GM18498 (cell line): Measurements from ENCODE around the gene ERP44.
"Not testable (repeated sequence)": the region's sequence is repeated elsewhere in the genome, so short reads cannot be mapped to it uniquely, and the experiment has no call there.

Experiments used
- ATAC-seq: cut with Tn5 transposase; IDR thresholded peaks from one replicate; pipeline ENCODE4 v1.9.1; 2021; ENCODE audit warnings: mild to moderate bottlenecking, moderate library complexity; ENCODE audit not compliant: unreplicated experiment

Gene ERP44

DNA sequence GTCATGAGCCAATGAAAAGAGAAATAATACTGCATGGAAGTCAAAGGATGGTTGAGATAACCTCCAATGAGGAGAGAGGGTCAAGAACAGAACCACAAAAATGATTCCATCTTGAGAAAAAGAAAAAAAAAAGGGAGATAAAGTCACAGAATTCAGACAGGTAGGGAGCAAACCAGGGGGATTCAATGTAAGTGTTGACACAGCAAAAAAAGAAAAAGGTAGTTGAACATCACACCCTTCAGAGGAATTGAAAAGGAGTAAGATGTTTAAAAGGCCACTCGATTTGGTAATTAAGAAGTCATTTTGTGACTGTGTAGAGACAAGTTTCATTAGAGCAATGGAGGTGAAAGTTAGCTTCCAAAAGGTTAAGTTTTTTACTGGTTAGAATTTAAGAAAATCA is 79.3 kb downstream of the ERP44 start:
- no peak for ATAC-seq

DNA sequence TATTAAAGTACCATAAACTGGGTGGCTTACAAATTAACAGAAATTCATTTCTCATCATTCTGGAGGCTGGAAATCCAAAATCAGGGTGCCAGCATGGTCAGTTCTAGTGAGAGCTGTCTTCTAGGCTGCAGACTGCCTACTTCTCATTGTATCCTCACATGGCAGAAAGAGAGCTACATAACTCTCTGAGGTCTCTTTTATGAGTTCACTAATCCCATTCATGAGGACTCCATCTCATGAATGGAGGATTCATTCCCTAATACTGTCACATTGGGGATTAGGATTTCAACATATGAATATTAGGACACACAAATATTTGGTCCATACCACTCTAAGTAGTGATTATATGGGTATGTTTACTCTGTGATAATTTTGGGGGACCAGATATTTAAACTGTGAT is 84.0 kb downstream of the ERP44 start:
- no peak for ATAC-seq

DNA sequence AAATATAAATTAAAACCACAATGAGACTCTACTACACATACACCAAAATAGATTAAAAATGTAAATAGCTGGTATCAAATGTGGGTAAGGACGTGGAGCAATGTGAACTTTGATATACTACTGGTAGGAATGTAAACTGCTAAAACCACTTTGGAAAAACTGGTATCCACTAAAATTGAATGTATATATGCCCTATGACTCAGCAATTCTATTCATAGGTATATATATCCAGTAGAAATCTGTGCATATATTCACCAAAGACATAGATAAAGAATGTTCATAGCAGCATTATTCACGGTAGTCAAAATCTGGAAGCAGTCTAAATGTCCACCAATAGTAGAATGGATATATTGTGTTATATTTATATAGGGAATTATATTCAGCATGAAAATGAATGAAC is 85.2 kb downstream of the ERP44 start:
- no peak for ATAC-seq

DNA sequence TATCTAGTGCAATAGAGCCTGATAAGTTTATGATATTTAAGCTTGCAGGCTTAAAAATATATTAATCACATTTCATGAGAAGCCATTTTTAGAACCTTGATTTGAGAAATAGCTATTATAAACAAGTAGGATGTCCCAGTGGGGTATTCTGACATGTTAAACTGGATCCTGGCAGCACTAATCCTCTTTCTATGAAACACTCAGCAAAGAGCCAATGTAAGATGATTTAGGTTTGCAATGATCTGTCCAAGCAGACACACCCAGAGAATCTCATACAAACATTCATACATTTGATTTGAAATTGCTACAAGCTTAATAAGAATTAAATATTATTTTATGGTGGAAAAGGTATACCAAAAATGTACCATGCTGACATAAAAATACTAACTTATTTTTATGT is 86.5 kb downstream of the ERP44 start:
- no peak for ATAC-seq

DNA sequence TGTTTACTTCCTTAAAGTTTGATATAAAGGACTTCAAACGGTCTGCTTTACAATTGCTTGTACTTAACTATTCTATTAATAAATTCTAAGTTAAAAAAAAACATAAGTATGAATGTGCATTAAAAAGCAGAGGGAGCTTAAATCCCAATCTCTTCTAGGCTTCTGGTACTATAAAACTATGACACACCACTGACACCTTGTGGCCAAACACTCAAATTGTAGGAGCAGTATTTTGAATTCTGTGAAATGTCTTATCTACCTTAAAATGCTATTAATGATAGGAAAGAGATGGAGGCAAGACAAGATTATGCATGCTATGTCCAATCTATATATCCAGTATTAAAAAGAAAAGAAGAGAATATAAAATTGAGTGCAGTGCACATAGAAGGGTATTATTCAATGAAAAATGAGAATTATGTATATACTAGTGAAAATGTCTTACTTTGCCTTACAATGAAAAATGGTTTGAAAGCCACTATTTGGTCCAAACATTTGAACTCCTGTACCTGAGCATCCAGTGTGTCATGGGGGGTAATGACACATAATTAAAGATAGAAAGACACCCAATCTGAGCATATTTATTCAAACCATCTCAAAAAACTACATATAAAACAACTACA is 87.6 kb downstream of the ERP44 start:
- no peak for ATAC-seq

DNA sequence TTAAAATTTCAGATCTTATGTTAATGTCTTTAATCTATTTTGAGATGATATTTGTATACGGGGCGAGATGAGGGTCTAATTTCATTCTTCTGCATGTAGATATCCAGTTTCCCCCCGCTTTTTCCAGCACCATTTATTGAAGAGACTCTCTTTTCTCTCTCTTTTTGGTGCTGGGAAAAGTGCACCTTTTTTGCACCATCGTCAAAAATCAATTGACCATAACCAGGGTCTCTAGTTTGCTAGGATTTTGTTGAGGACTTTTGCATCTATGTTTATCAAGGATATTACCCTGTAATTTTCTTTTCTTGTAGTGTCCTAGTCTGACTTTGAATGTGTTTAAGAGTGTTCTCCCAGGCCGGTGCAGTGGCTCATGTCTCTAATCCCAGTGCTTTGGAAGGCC is 99.0 kb downstream of the ERP44 start:
- ATAC-seq, result no peak

DNA sequence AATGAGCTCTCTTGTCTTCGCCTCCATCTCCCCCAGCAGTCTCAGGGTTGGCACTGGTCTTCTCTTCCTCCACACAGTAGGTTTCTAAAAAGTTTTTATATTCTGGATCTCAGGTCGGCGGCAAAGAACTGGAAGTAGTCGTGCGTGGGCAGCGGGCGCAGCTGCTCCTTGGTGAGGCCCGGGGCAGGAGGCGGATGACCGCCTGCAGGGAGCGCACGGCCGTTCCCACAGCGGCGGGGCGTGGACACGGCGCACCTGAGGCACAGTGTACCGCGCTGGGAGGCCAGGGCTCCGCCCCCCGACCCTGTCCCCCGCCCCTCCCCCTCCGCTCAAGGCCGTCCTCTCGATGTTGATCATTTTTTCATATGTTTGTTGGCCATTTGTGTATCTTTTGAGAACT is 99.9 kb downstream of the ERP44 start:
- no peak for ATAC-seq

DNA sequence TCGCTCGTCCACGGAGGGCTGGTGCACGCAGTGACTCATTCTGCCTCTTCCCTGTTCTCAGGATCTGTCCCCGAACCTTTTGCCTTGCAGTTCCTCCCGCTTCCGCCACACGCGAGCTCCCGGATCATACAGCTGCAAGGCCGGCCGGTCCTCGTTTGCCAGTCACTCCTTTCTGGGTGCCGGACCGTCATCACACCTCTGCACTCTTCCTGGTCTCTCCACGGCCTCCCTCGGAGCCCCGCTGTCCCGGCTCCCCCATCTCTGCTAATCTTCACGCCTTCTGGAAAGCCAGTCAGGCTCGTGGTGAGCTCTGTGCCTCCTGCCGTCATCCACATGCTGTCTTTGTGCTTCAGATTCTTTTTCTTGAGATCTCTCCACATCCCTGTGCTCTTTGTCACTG is 100.5 kb downstream of the ERP44 start:
- ATAC-seq, result no peak

DNA sequence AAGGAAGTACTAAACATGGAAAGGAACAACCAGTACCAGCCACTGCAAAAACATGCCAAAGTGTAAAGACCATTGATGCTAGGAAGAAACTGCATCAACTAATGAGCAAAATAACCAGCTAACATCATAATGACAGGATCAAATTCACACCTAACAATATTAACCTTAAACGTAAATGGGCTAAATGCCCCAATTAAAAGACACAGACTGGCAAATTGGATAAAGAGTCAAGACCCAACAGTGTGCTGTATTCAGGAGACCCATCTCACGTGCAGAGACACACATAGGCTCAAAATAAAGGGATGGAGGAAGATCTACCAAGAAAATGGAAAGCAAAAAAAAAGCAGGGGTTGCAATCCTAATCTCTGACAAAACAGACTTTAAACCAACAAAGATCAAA is 108.3 kb downstream of the ERP44 start:
- not testable (repeated sequence) for ATAC-seq

DNA sequence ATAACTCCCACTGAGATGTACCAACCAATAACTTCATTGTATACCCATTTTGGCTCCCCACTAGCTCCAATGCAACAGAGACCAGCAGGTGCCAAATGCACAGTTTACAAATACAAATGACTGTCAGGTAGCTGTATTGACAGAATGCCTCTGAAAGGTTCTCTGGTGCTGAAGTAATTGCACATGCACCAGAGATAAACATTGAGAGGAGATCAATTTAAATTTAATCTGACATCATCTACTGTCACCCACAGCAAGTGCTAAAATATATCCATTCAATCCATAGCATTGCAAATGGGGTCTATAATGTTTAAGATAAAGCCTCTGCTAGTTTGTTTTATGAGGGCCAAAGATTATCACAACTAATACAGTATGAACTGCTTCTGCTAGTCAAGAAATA is 112.2 kb downstream of the ERP44 start:
- ATAC-seq, result no peak

DNA sequence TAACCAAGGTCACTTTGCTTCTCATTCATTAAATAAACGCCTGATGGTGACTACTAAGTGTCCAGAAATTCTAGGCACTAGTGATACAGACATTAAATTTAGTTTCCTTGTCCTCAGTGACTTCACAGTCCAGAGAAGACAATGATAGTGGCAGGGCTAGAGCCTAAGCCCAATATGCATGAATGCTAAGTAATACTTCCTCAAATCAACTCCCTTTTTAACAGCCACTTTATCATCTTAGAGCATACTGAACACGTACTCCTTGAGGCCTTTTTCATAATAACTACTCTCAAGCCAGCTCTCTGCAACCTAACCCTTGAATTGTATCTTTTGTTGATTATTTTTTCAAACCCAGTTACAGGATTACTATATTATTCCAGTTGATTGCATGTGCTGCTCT is 118.2 kb downstream of the ERP44 start:
- no peak for ATAC-seq

DNA sequence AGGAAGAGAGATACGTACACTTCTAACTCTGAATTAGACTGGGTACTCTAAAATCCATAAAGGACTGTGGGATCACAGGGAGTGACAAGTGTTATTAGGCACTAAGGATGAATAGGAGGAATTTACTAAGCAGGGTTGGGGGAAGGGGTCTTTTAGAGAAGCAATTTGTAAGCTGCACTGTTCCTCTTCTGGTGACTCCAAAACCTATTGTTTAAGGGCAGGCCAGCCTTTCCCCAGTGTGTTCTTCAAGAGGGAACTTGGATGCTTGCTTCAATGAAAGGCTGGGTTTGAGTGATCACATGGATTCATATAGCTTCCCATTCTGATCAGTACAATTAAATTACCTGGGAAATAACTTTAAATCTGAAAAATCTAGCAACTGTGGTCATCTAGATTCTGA is 120.6 kb downstream of the ERP44 start:
- ATAC-seq, result no peak

DNA sequence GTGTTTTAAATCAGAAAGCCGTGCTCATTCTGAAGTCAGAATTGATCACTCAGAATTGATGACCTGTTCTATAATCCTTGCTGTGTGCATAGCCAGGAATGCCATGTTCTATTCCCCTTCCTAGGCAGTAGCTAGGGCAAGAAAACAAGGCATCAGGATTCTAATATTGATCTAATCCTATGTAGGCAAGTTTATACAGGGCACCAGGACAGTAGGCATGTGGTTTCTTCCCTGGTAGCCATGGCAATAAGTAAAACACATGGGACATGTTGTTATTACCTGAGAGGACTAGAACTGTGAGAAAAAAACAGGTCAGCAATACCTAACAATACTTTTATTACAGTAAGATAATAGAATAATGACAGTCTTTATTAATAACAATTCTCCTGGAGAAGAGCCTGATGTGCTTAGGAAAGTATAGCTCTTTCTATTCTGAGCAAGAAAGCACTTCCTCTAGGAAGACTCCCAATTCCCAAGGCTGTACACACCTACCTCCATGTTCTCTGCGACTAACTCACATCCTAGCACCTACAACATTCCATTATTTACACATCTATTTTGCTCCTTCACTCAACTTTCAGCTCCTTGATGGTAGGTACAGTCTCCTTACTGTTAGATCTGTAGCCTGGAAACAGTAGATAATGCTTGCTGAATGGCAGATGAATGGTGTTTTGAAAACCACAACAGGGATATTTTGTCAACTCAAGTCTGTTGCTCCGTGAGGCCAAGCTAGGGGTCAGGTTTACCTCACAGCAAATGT is 121.6 kb downstream of the ERP44 start:
- ATAC-seq, result no peak

DNA sequence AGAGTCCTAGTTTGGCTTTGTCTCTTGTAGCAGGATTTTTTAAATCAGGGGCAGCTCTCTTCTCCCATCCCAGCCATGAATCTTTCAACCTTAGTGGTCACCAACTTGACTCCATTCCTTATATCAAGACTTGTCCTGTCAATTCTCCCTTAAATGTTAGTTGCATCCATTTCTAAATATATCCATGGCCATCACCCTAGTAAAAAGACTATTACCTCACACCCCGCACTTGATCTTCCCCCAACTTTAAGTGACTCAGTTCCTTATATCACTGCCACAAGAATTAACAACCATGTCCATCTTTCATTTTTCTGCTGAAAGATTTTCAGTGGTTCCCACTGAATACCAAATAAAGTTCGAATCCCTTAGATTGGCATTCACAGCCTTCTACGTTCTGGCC is 125.3 kb downstream of the ERP44 start:
- ATAC-seq, result no peak

DNA sequence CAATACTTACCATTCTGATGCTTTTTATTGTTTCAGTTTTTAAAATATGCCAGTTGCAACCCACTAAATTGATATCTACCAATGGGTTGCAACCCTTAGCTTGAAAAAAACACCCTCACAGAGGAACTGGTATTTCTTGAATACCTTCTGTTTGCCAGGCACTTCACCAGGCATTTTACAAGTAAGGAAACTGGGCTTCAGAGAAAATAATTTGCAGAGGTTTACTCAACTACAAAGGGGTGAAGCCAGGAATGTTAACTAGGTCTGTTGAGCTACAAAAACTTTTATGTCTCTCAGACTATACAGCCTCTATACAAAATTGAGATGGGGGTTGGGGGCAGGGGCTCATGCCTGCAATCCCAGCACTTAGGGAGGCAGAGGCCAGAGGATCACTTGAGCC is 127.4 kb downstream of the ERP44 start:
- no peak for ATAC-seq

DNA sequence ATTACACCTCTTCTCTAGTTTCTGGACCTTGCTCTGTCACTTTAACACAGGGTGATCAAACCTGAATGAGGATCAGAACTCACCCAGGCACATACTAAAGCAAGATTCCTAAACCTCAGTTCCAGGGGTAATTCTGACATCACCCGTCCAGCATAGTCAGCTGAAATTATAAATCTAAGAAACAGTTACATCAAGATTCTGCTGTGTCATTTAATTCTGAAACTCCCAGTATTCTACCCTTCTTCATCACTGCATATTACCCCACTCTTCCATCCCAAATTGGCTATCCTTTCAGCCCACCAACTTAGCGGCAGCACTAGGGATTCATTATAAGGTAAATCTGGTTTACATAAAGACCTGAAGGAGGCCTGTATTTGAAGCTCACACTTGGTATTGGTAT is 128.3 kb downstream of the ERP44 start:
- ATAC-seq, result no peak

DNA sequence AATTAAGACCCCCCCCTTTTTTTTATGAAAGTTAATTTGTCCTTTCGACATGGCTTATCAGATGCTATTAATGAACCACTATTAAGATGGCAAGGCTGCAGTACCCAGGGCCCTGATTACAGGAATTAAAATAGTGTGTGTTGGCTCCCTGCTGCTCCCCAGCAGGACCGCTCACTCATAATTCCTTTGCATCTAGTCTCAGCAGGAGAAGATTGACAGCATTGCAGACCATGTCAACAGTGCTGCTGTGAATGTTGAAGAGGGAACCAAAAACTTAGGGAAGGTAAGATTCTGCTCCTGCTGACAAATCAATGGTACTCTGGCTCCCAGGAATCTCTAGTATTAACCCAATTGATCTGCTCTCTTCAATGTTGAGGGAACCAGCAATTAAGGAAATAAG is 131.3 kb downstream of the ERP44 start:
- no peak for ATAC-seq

DNA sequence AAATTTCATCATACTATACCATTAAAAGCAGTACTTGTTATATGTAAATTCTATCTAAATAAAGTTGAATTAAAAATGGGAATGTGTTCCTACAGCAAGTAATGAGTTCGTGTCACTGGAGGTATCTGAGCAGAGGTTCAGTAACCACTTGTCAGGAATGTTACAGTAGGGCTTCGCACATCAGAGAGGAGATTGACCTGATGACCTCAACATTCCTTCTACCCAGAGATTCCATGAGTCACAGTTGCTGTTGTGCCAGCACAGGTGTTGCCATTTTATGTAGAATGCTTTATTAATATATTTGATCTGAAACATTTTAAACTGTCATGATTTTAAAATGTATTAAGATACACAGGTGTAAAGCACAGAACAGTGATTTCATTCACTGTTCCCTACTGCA is 132.1 kb downstream of the ERP44 start:
- ATAC-seq, result no peak

DNA sequence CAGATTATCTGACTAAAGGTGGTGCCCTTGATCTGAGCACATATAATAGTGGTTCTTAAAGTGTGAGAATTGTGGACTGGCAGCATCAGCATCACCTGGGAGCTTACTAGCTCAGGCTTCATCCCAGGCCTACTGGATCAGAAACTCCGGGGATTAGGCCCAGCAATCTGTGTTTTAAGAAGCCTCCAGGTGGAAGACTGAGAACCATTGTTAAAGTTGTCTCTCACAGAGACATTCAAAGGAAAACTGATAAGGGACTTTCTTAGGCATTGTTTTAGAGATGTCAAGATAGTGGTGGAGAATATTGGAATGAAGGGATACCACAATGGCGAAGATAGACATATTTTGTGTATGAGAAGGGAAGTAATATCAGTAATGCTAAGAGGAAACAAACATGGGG is 132.8 kb downstream of the ERP44 start:
- ATAC-seq, result no peak

DNA sequence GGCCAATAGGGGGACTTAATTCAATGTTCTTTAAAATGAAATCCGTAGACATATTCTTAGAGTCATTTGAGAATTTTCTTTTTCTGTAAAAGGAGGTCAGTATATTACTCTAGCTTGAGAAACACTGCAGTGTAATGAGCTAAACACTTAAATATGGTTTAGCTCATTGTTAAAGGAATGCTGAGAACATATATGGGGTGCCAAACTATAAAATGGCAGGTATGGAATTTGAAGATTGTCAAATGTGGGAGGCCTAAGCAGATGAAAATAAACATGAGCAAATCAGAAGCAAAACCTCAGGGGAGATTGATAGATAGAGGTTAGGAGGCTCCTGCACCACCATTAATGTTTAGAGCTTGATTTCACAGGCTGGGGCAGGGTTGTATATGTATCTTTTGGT is 134.5 kb downstream of the ERP44 start:
- no peak for ATAC-seq

DNA sequence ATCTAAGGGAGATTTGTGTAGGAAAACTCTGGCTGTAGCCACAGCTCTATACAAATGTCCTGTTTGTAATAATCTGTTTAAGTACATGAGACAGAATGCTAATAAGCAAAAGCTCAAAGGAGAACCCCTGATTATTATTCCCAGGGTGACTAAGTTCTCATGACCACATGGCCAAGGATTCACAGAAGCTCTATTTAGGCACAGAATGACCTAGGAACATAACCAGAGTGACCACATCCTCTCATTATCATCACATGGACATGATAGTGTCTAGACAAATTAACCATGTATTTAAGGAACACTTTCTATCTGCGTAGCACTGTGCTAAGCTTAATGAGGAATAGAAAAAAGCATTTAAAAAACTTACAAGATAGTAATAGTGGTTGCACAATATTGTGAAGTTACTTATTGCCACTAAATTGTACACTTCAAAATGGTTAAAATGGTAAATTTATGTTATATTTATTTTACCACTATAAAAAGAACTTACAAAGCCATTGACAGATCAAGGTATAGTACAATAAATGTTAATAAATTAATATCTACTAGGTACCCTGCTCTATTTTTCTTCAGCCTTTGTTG is 136.0 kb downstream of the ERP44 start:
- ATAC-seq, result no peak

DNA sequence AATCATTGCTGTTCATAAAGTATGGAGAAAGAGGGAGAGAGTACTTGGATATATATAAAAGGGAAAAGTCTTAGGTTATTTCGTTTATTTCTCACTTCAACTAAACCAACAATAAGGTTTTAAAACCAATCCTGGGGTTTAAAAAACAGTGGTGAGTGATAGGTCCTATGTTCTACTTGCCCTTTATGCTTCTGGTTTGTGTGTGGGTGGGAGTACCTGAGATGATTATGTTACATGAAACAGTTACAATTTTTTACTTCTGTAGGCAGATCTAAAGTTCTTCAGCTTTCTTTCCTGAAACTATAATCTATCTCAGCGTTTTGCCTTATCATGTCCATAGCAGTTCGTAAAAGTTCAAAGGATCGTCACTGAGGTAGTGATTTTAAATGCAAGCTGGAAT is 143.2 kb downstream of the ERP44 start:
- no peak for ATAC-seq

DNA sequence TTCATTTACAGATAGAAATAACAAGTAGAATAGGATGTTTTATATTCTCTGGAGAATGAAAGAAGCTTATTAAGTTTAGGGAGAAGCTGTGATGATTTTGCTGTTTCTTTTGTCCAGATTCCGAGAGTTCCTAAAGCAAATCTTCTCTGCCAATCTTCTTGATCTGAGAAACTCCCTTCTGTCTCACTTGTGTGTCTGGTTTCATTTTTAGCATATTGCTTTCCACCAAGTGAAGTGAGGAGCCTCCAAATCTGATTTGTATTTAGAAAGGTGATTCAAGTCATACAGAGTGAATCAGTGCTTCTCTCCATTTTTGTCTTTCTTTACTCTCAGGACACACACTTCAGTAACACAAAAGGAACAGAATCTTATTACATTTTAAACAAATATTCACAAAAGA is 144.0 kb downstream of the ERP44 start:
- ATAC-seq, result no peak
